GM23338 (cell line): ENCODE results near the gene PPP1R9B. TPM values are rescaled to one million over a fixed set of nuclear protein-coding genes. Genes with fewer than 3 reads are reported as not detected.
A peak's percentile ranks its signal among the peaks of the same experiment; 100 is the strongest.

Experiments
- ATAC-seq: fragments of 200-7000 bp; cut with Tn5 transposase; 3 replicates; pipeline ENCODE4 v1.9.1; 2020
- DNase-seq: peaks from one replicate; pipeline ENCODE4 v3.0.0-alpha.2; 2015; ENCODE audit warnings: low spot score
- H2AFZ ChIP-seq: fragments of 200-600 bp; sonication (generic); 2 replicates; pipeline ENCODE4 v1.8.0; 2016; ENCODE audit warnings: antibody characterized with exemption, mild to moderate bottlenecking, moderate library complexity
- H3F3A ChIP-seq: fragments of 200-600 bp; sonication (generic); replicated peaks from 2 replicates; pipeline ENCODE4 v1.8.0; 2017; ENCODE audit warnings: antibody characterized with exemption, mixed run types, low read depth
- H3K27ac ChIP-seq: fragments of 200-600 bp; sonication (generic); 2 replicates; pipeline ENCODE4 v1.6.1; 2016; ENCODE audit warnings: low read depth
- H3K27me3 ChIP-seq: fragments of 200-600 bp; sonication (generic); 2 replicates; pipeline ENCODE4 v1.8.0; 2016; ENCODE audit warnings: mild to moderate bottlenecking, mixed run types, moderate library complexity; ENCODE audit not compliant: insufficient read depth
- H3K36me3 ChIP-seq: fragments of 200-600 bp; sonication (generic); 2 replicates; pipeline ENCODE4 v1.8.0; 2016; ENCODE audit warnings: mild to moderate bottlenecking; ENCODE audit not compliant: insufficient read depth
- H3K4me1 ChIP-seq: fragments of 200-600 bp; sonication (generic); 2 replicates; pipeline ENCODE4 v1.8.0; 2016; ENCODE audit warnings: mild to moderate bottlenecking, moderate library complexity; ENCODE audit not compliant: insufficient read depth
- H3K4me2 ChIP-seq: fragments of 200-600 bp; sonication (generic); 2 replicates; pipeline ENCODE4 v1.7.1; 2017; ENCODE audit warnings: mixed run types
- H3K4me3 ChIP-seq: fragments of 200-600 bp; sonication (generic); 2 replicates; pipeline ENCODE4 v1.6.1; 2016; ENCODE audit warnings: mixed run types
- H3K79me2 ChIP-seq: fragments of 200-600 bp; sonication (generic); replicated peaks from 2 replicates; pipeline ENCODE4 v1.8.0; 2017; ENCODE audit warnings: mild to moderate bottlenecking; ENCODE audit not compliant: insufficient read depth
- H3K9me2 ChIP-seq: fragments of 200-600 bp; sonication (generic); 2 replicates; pipeline ENCODE4 v1.8.0; 2017; ENCODE audit not compliant: insufficient read depth
- H4K20me1 ChIP-seq: fragments of 200-600 bp; sonication (generic); replicated peaks from 2 replicates; pipeline ENCODE4 v1.8.0; 2017; ENCODE audit warnings: mild to moderate bottlenecking; ENCODE audit not compliant: insufficient read depth
- H3K27ac Mint-ChIP-seq: 2 replicates; pipeline ENCODE4 v1.8.0; 2020; ENCODE audit warnings: inconsistent platforms, mild to moderate bottlenecking, moderate library complexity, mixed read lengths
- H3K27me3 Mint-ChIP-seq: 3 replicates; pipeline ENCODE4 v1.8.0; 2022; ENCODE audit warnings: low read depth, mild to moderate bottlenecking, moderate library complexity, mixed read lengths, inconsistent platforms; ENCODE audit not compliant: insufficient read depth, poor library complexity
- H3K36me3 Mint-ChIP-seq: 3 replicates; pipeline ENCODE4 v1.8.0; 2021; ENCODE audit warnings: low read depth, mild to moderate bottlenecking, inconsistent platforms, moderate library complexity, mixed read lengths
- H3K4me1 Mint-ChIP-seq: 3 replicates; pipeline ENCODE4 v1.8.0; 2020; ENCODE audit warnings: mild to moderate bottlenecking, inconsistent platforms, mixed read lengths
- H3K4me3 Mint-ChIP-seq: 3 replicates; pipeline ENCODE4 v1.8.0; 2021; ENCODE audit warnings: moderate library complexity, mild to moderate bottlenecking, inconsistent platforms, mixed read lengths
- H3K9me3 Mint-ChIP-seq: 3 replicates; pipeline ENCODE4 v1.8.0; 2020; ENCODE audit warnings: moderate library complexity, mild to moderate bottlenecking, inconsistent platforms, mixed read lengths
- CREB1 ChIP-seq: fragments of 250-450 bp; sonication (Bioruptor Pico); IDR thresholded peaks from 2 replicates; pipeline ENCODE4 v1.5.0; 2020; ENCODE audit warnings: low read depth, mild to moderate bottlenecking, moderate library complexity
- EZH2 ChIP-seq: fragments of 200-600 bp; sonication (generic); IDR thresholded peaks from one replicate; pipeline ENCODE4 v1.8.0; 2017; ENCODE audit warnings: antibody characterized with exemption, mild to moderate bottlenecking, low read depth; ENCODE audit not compliant: unreplicated experiment
- EZH2phosphoT487 ChIP-seq: fragments of 200-600 bp; sonication (generic); IDR thresholded peaks from one replicate; pipeline ENCODE4 v1.8.1; 2018; ENCODE audit warnings: antibody characterized with exemption; ENCODE audit not compliant: unreplicated experiment
- JUNB ChIP-seq: IDR thresholded peaks from one replicate; pipeline ENCODE4 v1.6.1; 2016; ENCODE audit warnings: antibody characterized with exemption; ENCODE audit not compliant: unreplicated experiment
- NANOG ChIP-seq: IDR thresholded peaks from 2 replicates; pipeline ENCODE4 v1.6.1; 2016; ENCODE audit warnings: antibody characterized with exemption, borderline replicate concordance
- POLR2AphosphoS5 ChIP-seq: IDR thresholded peaks from 2 replicates; pipeline ENCODE4 v1.6.1; 2016; ENCODE audit warnings: antibody characterized with exemption, low read depth
- STAT1 ChIP-seq: IDR thresholded peaks from one replicate; pipeline ENCODE4 v1.6.1; 2016; ENCODE audit warnings: antibody characterized with exemption; ENCODE audit not compliant: unreplicated experiment
- ZNF331 ChIP-seq: fragments of 250-450 bp; sonication (Bioruptor Pico); IDR thresholded peaks from 2 replicates; pipeline ENCODE4 v1.5.0; 2020; ENCODE audit warnings: low read depth, mild to moderate bottlenecking, moderate library complexity
- polyA plus RNA-seq: library from polyadenylated mRNA; unstranded; fragments of >200 nt; fragmentation: Nextera tagmentation; extraction: Ambion mirVana; gene quantifications from 2 replicates; pipeline ENCODE4 v1.2.1, GENCODE V29; 2016
- total RNA-seq: library from RNA; depleted of rRNA; stranded (reverse); fragments of >200 nt; shearing (Covaris generic); gene quantifications from 2 replicates; pipeline ENCODE4 v1.2.3, GENCODE V29; 2014
- TF ChIP-seq, protein P1 (sequence below): IDR thresholded peaks from 2 replicates; pipeline ENCODE4 v1.6.1; 2016; ENCODE audit warnings: antibody characterized with exemption

The PPP1R9B gene
- total and polyA plus RNA-seq, 2 experiments from 2014 or later = 2.1 to 10.5 TPM

DNA sequence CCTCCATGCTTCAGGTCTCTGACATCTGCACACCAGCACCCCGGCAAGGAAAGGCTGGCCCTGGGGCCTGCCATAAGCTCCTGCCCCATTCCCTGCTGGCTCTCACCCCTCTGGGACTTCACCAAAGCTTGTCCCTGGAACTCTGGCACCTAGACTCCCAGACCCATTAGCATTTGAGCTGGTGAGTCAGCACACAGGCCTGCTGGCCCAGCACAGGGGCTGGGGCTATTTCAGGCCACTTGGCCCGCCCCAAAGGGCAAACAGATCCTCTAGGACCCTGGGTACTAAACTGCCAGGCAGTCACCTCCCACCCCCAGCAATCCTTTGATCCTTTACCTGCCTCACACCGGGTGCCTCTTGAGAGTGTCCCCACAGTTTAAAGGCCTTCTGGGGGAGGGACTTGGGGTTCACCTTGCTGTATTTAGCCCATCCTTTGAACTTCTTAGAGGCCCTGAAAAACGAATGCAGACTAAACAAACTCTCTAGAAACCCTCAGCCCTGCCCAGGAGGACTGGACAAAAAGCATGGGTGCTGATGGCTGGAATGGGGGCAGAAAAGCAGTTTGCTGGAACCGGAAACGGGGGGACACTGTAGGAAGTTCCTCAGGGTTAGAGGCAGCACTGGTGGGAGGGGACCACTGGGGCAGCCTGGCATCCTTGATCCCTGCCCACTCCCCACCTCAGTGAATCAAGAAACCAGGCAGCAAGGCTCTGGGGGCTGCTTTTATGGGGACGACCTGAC is 17.3 kb downstream of the PPP1R9B start:
- Histone ChIP-seq H3K4me1 (peaks cover 27% of the 10 kb centered on the region), H3F3A (no peaks in the 10 kb centered on the region), H3K9me2 (no peaks in the 10 kb centered on the region), H3K4me2 (peak overlapping the region; percentile 71), H3K27ac (no peak overlapping the region), H3K36me3 (no peaks in the 10 kb centered on the region; the same call in 1 of the 2 replicates), H3K79me2 (no peaks in the 10 kb centered on the region), H2AFZ (no peak overlapping the region), H4K20me1 (no peaks in the 10 kb centered on the region), H3K27me3 (peaks cover 30% of the 10 kb centered on the region), H3K4me3 (0 out of 2 replicates have a peak overlapping the region, but pooled peaks have one; percentile 23)
- Mint-ChIP-seq H3K4me3 (no peak overlapping the region), H3K36me3 (peaks cover 8% of the 10 kb centered on the region), H3K9me3 (no peaks in the 10 kb centered on the region), H3K4me1 (peaks cover 49% of the 10 kb centered on the region), H3K27ac (no peak overlapping the region), H3K27me3 (peaks cover 36% of the 10 kb centered on the region)
- TF ChIP-seq CREB1 (CRISPR knock-in tag) (no peak), ZNF331 (CRISPR knock-in tag) (no peak), NANOG (no peak), EZH2 (no peak), POLR2AphosphoS5 (no peak)
- peak; percentile 53 for DNase-seq
- ATAC-seq = peak; percentile 20

DNA sequence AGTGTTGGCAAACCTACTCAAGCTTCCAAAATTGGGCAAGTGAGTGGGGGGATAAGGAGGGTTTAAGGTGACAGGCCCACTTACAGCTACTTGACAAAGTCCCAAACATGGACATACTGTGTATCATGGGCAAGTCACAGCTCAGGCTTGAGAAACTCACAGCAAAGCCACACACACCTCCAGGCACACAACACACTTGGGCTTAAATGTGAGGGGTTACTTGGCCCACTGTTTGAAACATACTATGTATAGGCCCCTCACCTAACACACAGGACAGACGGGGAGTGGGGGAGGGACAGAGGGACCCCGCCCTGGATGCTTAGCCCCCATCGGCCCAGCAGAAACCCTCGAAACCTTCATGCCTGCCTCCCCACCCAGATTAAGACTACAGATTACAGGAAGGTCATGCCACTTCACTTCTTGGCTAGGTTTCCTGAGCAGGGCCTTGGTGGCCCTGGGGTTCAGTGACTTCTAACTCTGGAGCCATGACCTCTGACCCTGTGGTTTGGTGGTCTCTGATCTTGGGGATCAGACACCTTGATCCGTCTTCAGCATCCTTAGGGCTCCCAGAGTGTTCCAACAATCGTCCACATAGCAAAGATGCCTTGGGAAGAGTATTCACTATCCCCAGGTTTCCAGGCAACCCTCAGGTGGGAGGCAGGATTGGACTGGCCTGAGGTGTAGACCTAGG is 18.2 kb downstream of the PPP1R9B start:
- Histone ChIP-seq H2AFZ (no peak overlapping the region), H4K20me1 (no peaks in the 10 kb centered on the region), H3K9me2 (no peaks in the 10 kb centered on the region), H3K36me3 (no peaks in the 10 kb centered on the region), H3K27me3 (peaks cover 38% of the 10 kb centered on the region), H3K4me2 (0 out of 2 replicates have a peak overlapping the region, but pooled peaks have one; percentile 71), H3K79me2 (no peaks in the 10 kb centered on the region), H3K4me1 (peaks cover 36% of the 10 kb centered on the region), H3F3A (no peaks in the 10 kb centered on the region; the same call in 1 of the 2 replicates), H3K27ac (no peak overlapping the region), H3K4me3 (no peak overlapping the region)
- peaks cover 4% of the 10 kb centered on the region; the same call in 1 of the 3 replicates for H3K36me3 Mint-ChIP-seq
- no peaks in the 10 kb centered on the region for H3K9me3 Mint-ChIP-seq
- H3K4me1 Mint-ChIP-seq = peaks cover 58% of the 10 kb centered on the region
- ATAC-seq (no peak), DNase-seq (no peak)
- no peak overlapping the region; the same call in 2 of the 3 replicates for H3K4me3 Mint-ChIP-seq
- no peak for TF ChIP-seq JUNB
- no peak for TF ChIP-seq POLR2AphosphoS5
- TF ChIP-seq EZH2 = no peak
- no peak for TF ChIP-seq EZH2phosphoT487
- TF ChIP-seq, protein P1, sequence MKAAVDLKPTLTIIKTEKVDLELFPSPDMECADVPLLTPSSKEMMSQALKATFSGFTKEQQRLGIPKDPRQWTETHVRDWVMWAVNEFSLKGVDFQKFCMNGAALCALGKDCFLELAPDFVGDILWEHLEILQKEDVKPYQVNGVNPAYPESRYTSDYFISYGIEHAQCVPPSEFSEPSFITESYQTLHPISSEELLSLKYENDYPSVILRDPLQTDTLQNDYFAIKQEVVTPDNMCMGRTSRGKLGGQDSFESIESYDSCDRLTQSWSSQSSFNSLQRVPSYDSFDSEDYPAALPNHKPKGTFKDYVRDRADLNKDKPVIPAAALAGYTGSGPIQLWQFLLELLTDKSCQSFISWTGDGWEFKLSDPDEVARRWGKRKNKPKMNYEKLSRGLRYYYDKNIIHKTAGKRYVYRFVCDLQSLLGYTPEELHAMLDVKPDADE = no peak
- no peak for TF ChIP-seq NANOG
- TF ChIP-seq ZNF331 (CRISPR knock-in tag) = no peak
- TF ChIP-seq STAT1 = no peak
- no peak for TF ChIP-seq CREB1 (CRISPR knock-in tag)
- no peak overlapping the region for H3K27ac Mint-ChIP-seq
- H3K27me3 Mint-ChIP-seq = peaks cover 37% of the 10 kb centered on the region
